Measurements from ENCODE around the gene ESAM. TPM values are rescaled to one million over a fixed set of nuclear protein-coding genes. Genes with fewer than 3 reads are reported as not detected.

ESAM gene
- total RNA-seq, 1 experiment from 2014 or later, result 0.16 TPM

GRCh38 chr11:124738713-124739478, 23.2 kb downstream of the ESAM start:
- no peaks in the 10 kb centered on the region for H3K9me3 ChIP-seq (replicated peaks)
- peak overlapping the region; percentile 69 for H3K4me3 ChIP-seq
- DNase-seq, result no peak
- H3K4me1 ChIP-seq, result no peaks in the 10 kb centered on the region
- no peaks in the 10 kb centered on the region for H3K36me3 ChIP-seq
- no peak overlapping the region for H3K27ac ChIP-seq
- 0 out of 2 replicates have a peak, but pooled peaks cover 3% of the 10 kb centered on the region for H3K27me3 ChIP-seq

GRCh38 chr11:124737638-124738305, 24.3 kb downstream of the ESAM start:
- no peak overlapping the region for H3K4me3 ChIP-seq
- no peak overlapping the region for H3K27ac ChIP-seq
- no peaks in the 10 kb centered on the region for H3K4me1 ChIP-seq
- no peaks in the 10 kb centered on the region for H3K9me3 ChIP-seq (replicated peaks)
- 0 out of 2 replicates have a peak, but pooled peaks cover 3% of the 10 kb centered on the region for H3K27me3 ChIP-seq
- H3K36me3 ChIP-seq, result no peaks in the 10 kb centered on the region
- DNase-seq, result no peak

- H3K9me3 ChIP-seq (replicated peaks), result no peaks in the 10 kb centered on the region
- no peak overlapping the region for H3K4me3 ChIP-seq
- DNase-seq, result no peak
- H3K36me3 ChIP-seq, result no peaks in the 10 kb centered on the region
- 0 out of 2 replicates have a peak, but pooled peaks cover 3% of the 10 kb centered on the region for H3K27me3 ChIP-seq
- H3K4me1 ChIP-seq, result no peaks in the 10 kb centered on the region
- H3K27ac ChIP-seq, result no peak overlapping the region
These were observed 25.4 kb downstream of the ESAM start for GRCh38 chr11:124736736-124737135.

GRCh38 chr11:124732230-124732629, 29.9 kb downstream of the ESAM start:
- no peaks in the 10 kb centered on the region for H3K4me1 ChIP-seq
- no peak for DNase-seq
- no peak overlapping the region for H3K27ac ChIP-seq
- no peak overlapping the region for H3K4me3 ChIP-seq
- H3K36me3 ChIP-seq, result no peaks in the 10 kb centered on the region
- no peaks in the 10 kb centered on the region for H3K9me3 ChIP-seq (replicated peaks)
- H3K27me3 ChIP-seq, result no peaks in the 10 kb centered on the region

GRCh38 chr11:124729571-124729970, 32.5 kb downstream of the ESAM start:
- Histone ChIP-seq H3K36me3 (no peaks in the 10 kb centered on the region), H3K27me3 (no peaks in the 10 kb centered on the region), H3K4me3 (no peak overlapping the region), H3K27ac (no peak overlapping the region), H3K4me1 (no peaks in the 10 kb centered on the region), H3K9me3 (replicated peaks) (no peaks in the 10 kb centered on the region)
- DNase-seq, result no peak

- H3K4me1 ChIP-seq, result no peaks in the 10 kb centered on the region
- H3K4me3 ChIP-seq, result no peak overlapping the region
- H3K36me3 ChIP-seq, result no peaks in the 10 kb centered on the region
- no peaks in the 10 kb centered on the region for H3K27me3 ChIP-seq
- H3K9me3 ChIP-seq (replicated peaks), result no peaks in the 10 kb centered on the region
- H3K27ac ChIP-seq, result no peak overlapping the region
- no peak for DNase-seq
These were observed 34.0 kb downstream of the ESAM start for GRCh38 chr11:124728134-124728533.

GRCh38 chr11:124727474-124727873, 34.6 kb downstream of the ESAM start:
- H3K9me3 ChIP-seq (replicated peaks), result no peaks in the 10 kb centered on the region
- no peaks in the 10 kb centered on the region for H3K36me3 ChIP-seq
- no peak for DNase-seq
- no peak overlapping the region for H3K4me3 ChIP-seq
- no peaks in the 10 kb centered on the region for H3K27me3 ChIP-seq
- no peak overlapping the region for H3K27ac ChIP-seq
- H3K4me1 ChIP-seq, result no peaks in the 10 kb centered on the region

- Histone ChIP-seq H3K4me3 (no peak overlapping the region), H3K27ac (no peak overlapping the region), H3K27me3 (no peaks in the 10 kb centered on the region), H3K4me1 (no peaks in the 10 kb centered on the region), H3K36me3 (no peaks in the 10 kb centered on the region), H3K9me3 (replicated peaks) (no peaks in the 10 kb centered on the region)
- DNase-seq, result no peak
These were observed 36.4 kb downstream of the ESAM start for GRCh38 chr11:124725719-124726105.

GRCh38 chr11:124724979-124725718, 36.9 kb downstream of the ESAM start:
- DNase-seq, result no peak
- no peaks in the 10 kb centered on the region for H3K27me3 ChIP-seq
- H3K27ac ChIP-seq, result no peak overlapping the region

GRCh38 chr11:124722176-124722575, 39.9 kb downstream of the ESAM start:
- H3K27ac ChIP-seq, result no peak overlapping the region
- H3K4me1 ChIP-seq, result no peaks in the 10 kb centered on the region
- H3K36me3 ChIP-seq, result no peaks in the 10 kb centered on the region
- no peak overlapping the region for H3K4me3 ChIP-seq
- H3K9me3 ChIP-seq (replicated peaks), result no peaks in the 10 kb centered on the region
- H3K27me3 ChIP-seq, result peaks cover 5% of the 10 kb centered on the region; the same call in 1 of the 2 replicates
- no peak for DNase-seq

More at GRCh38 chr11:124724979-124725718, 36.9 kb downstream of the ESAM start:
- Histone ChIP-seq H3K9me3 (replicated peaks) (no peaks in the 10 kb centered on the region), H3K4me3 (no peak overlapping the region), H3K36me3 (no peaks in the 10 kb centered on the region), H3K4me1 (no peaks in the 10 kb centered on the region)

GRCh38 chr11:124719534-124719933, 42.6 kb downstream of the ESAM start:
- H3K27me3 ChIP-seq, result peaks cover 5% of the 10 kb centered on the region; the same call in 1 of the 2 replicates
- no peak for DNase-seq

GRCh38 chr11:124718801-124719200, 43.3 kb downstream of the ESAM start:
- Histone ChIP-seq H3K9me3 (replicated peaks) (no peaks in the 10 kb centered on the region), H3K27me3 (peaks cover 5% of the 10 kb centered on the region; the same call in 1 of the 2 replicates), H3K4me1 (no peaks in the 10 kb centered on the region), H3K36me3 (no peaks in the 10 kb centered on the region), H3K27ac (no peak overlapping the region), H3K4me3 (no peak overlapping the region)
- no peak for DNase-seq

More at GRCh38 chr11:124719534-124719933, 42.6 kb downstream of the ESAM start:
- Histone ChIP-seq H3K36me3 (no peaks in the 10 kb centered on the region), H3K9me3 (replicated peaks) (no peaks in the 10 kb centered on the region), H3K4me3 (no peak overlapping the region), H3K27ac (no peak overlapping the region), H3K4me1 (no peaks in the 10 kb centered on the region)

- Histone ChIP-seq H3K36me3 (no peaks in the 10 kb centered on the region), H3K27ac (no peak overlapping the region), H3K27me3 (peaks cover 5% of the 10 kb centered on the region; the same call in 1 of the 2 replicates), H3K4me1 (no peaks in the 10 kb centered on the region), H3K4me3 (peak overlapping the region; percentile 27), H3K9me3 (replicated peaks) (no peaks in the 10 kb centered on the region)
- peak; percentile 26 to 49 for DNase-seq
These were observed 44.1 kb downstream of the ESAM start for GRCh38 chr11:124717786-124718651.

GRCh38 chr11:124717421-124717785, 44.7 kb downstream of the ESAM start:
- Histone ChIP-seq H3K4me3 (no peak overlapping the region), H3K36me3 (no peaks in the 10 kb centered on the region), H3K27ac (no peak overlapping the region), H3K4me1 (no peaks in the 10 kb centered on the region), H3K9me3 (replicated peaks) (no peaks in the 10 kb centered on the region), H3K27me3 (peaks cover 5% of the 10 kb centered on the region; the same call in 1 of the 2 replicates)
- DNase-seq, result peak in 1 of 2 experiments; percentile 6

All from SJCRH30 (cell line).